GM18519 (cell line): ENCODE measurements around the gene RYR2.

Experiments used
- ATAC-seq: cut with Tn5 transposase; IDR thresholded peaks from one replicate; pipeline ENCODE4 v1.9.1; 2021; ENCODE audit warnings: mild to moderate bottlenecking, moderate library complexity; ENCODE audit not compliant: unreplicated experiment, low FRiP score

Gene RYR2

GRCh38 chr1:237868817-237869600, 827.0 kb downstream of the RYR2 start:
- no peak for ATAC-seq

DNA sequence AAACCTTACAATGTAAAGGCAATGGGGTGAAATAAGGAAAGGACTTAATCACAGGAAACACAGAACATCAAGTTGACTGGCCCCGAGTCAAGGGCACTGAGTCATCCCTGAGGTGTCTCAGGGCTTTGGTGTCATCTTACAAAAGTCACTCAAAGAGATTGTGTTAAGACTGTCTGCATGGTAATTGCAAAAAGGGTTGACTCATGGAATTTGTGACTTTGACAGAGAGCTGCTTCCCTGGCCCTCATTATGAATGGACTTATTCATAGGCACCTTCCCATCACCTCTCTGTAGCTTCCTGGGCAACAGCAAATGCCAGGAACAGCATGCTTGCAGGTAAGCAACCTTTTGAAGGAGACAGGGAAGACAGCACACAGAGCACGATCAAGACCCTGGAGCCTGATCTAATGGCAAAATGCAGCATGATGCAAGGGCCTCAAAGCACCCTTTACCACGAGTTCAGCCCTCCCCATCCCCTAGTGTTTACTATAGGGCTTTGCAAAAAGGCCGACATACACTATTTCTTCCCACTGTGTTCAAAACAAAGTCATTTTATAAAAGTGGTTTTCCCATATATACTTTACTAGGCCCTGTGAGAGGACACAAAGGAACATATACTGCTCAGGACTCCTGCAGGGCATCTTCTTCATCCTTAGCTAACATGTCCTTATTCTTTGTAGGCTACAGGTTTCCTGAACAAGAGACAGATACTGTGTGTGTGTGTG, 831.7 kb downstream of the RYR2 start:
- ATAC-seq, result no peak

DNA sequence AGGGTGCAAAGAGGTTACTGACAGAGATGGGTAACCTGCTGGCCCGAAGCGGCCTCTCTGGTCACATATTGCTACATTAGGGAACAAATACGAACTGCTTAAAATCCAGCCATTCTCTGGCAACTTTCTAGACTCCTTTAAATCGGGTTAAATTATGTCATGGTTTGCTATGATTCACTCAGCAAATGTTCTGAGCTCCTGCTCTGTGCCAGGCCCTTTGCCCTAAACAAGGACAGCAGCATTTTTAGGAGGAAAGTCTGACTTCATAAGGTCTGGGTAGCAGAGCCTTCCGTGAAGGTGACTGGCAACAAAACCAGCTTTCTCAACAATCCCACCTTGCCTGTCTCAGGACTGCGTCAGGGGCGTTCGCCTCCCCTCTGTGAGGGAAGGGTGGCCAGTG, 833.3 kb downstream of the RYR2 start:
- no peak for ATAC-seq

DNA sequence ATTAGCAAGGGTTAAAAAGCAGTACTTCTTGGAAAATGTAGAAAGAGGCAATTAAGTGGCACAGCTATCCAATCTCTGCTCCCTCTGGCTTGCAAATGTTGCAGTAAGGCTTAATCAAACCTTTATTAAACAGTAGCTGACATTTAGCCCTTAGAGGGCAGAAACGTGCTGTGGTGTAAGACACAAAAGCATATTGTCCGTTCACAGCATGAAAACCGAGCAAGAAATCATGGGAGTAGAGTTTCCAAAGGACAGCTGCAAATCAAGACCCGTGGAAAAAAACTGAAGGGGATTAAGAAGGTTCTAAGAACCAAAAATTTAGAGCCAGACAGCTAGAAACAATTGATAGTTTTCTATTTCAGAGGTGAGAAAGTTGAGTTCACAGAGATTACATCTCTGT, 835.6 kb downstream of the RYR2 start:
- no peak for ATAC-seq

GRCh38 chr1:237878406-237878805, 836.4 kb downstream of the RYR2 start:
- ATAC-seq, result no peak

- no peak for ATAC-seq
Measured at GRCh38 chr1:237879195-237879594, 837.2 kb downstream of the RYR2 start.
